ENCODE data around the gene MCM9.

MCM9 gene

DNA sequence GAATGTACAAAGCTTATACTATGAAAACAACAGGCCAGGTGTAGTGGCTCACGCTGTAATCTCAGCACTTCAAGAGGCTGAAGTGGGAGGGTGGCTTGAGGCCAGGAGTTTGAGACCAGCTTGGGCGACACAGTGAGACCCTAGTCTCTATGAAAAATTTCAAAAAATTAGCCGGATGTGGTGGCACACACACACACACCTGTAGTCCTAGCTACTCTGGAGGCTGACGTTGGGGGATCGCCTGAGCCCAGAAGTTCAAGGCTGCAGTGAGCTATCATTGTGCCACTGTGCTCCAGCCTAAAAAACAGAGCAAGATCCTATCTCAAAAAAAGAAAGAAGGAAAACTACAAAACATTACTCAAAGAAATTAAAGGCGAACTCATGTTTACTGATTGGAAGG, 48.3 kb downstream of the MCM9 start:
- no peak for DNase-seq
- no peaks in the 10 kb centered on the region for H3K27me3 ChIP-seq
- peaks cover 0 to 18% (median 8%) of the 10 kb centered on the region in 4 donors for H3K4me1 ChIP-seq
- H3K4me3 ChIP-seq: no peak overlapping the region
- no peaks in the 10 kb centered on the region for H3K36me3 ChIP-seq
- no peaks in the 10 kb centered on the region for H3K9me3 ChIP-seq
- intact Hi-C loops (cut with DNase I; ENCODE audit: low total_unique reads): no loop called here
- TF ChIP-seq CTCF (IDR thresholded peaks at IDR 0.05): no peak
- no peak overlapping the region for H3K27ac ChIP-seq

GRCh38 chr6:118882314-118882905, 52.5 kb downstream of the MCM9 start:
- Histone ChIP-seq H3K27me3 (no peaks in the 10 kb centered on the region), H3K4me1 (peaks cover 0 to 8% (median 1%) of the 10 kb centered on the region in 4 donors), H3K27ac (no peak overlapping the region), H3K9me3 (no peaks in the 10 kb centered on the region), H3K4me3 (no peak overlapping the region), H3K36me3 (no peaks in the 10 kb centered on the region)
- intact Hi-C loops (cut with DNase I; ENCODE audit: low total_unique reads): no loop called here
- DNase-seq: no peak
- TF ChIP-seq CTCF (IDR thresholded peaks at IDR 0.05): no peak

GRCh38 chr6:118881440-118882313, 53.3 kb downstream of the MCM9 start:
- no peak for TF ChIP-seq CTCF (IDR thresholded peaks at IDR 0.05)
- Histone ChIP-seq H3K4me1 (peaks cover 0 to 8% (median 1%) of the 10 kb centered on the region in 4 donors), H3K9me3 (no peaks in the 10 kb centered on the region), H3K36me3 (no peaks in the 10 kb centered on the region), H3K27ac (no peak overlapping the region), H3K27me3 (no peaks in the 10 kb centered on the region), H3K4me3 (no peak overlapping the region)
- intact Hi-C loops (cut with DNase I; ENCODE audit: low total_unique reads): no loop called here
- no peak for DNase-seq

DNA sequence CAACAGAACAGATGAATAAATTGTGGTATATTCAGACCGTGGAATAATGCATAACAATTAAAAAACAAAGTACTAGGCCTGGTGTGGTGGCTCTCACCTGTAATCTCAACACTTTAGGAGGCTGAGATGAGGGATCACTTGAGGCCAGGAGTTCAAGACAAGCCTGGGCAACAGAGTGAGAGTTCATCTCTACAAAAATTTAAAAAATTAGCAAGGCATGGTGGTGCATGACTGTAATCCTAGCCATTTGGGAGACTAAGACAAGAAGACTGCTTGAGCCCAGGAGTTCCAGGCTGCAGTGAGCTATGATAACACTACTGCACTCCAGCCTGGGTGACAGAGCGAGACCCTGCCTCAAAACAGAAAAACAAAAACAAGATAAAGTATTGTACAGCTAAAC, 57.2 kb downstream of the MCM9 start:
- intact Hi-C loops (cut with DNase I; ENCODE audit: low total_unique reads): no loop called here
- H3K27ac ChIP-seq: no peak overlapping the region

DNA sequence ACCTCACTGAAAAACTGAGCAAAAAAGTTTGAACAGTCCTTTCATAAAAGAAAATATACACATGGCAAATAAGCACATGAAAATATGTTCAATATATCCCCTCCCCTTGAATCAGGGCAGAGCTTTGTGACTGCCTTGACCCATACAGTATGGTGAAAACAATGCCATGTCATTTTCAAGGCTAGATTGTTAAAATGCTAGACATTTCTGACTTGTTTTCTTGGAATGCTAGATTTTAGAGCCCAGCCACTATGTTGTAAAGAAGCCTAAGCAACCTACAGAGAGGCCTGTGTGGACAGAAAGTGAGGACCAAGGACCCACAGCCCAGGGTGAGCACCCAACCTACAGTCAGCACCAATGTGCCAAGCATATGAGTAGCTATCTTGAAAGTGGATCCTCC, 58.1 kb downstream of the MCM9 start:
- no peaks in the 10 kb centered on the region for H3K27me3 ChIP-seq
- H3K4me3 ChIP-seq: no peak overlapping the region
- H3K9me3 ChIP-seq: no peaks in the 10 kb centered on the region
- no peaks in the 10 kb centered on the region for H3K4me1 ChIP-seq
- no peak overlapping the region for H3K27ac ChIP-seq
- intact Hi-C loops (cut with DNase I; ENCODE audit: low total_unique reads): no loop called here
- no peak for DNase-seq
- no peaks in the 10 kb centered on the region for H3K36me3 ChIP-seq
- TF ChIP-seq CTCF (IDR thresholded peaks at IDR 0.05): no peak

More for the DNA sequence above, 57.2 kb downstream of the MCM9 start:
- Histone ChIP-seq H3K9me3 (no peaks in the 10 kb centered on the region), H3K4me3 (no peak overlapping the region), H3K27me3 (no peaks in the 10 kb centered on the region), H3K4me1 (peaks cover 0 to 8% (median 1%) of the 10 kb centered on the region in 4 donors), H3K36me3 (no peaks in the 10 kb centered on the region)
- no peak for TF ChIP-seq CTCF (IDR thresholded peaks at IDR 0.05)
- DNase-seq: no peak
